Right renal cortex interstitium (tissue), 3 donors: Measurements from ENCODE around the gene IGSF21. TPM values are rescaled to one million over a fixed set of nuclear protein-coding genes. Genes with fewer than 3 reads are reported as not detected.
"Not testable (repeated sequence)": the region's sequence is repeated elsewhere in the genome, so short reads cannot be mapped to it uniquely, and the experiment has no call there.

Experiments
- DNase-seq, 3 donors: peaks; one replicate each; pipeline ENCODE4 v3.0.0-alpha.2; 2013; ENCODE audit warnings: low read depth in 3 of 3, low spot score in 2 of 3
- polyA plus RNA-seq, 3 donors: library from polyadenylated mRNA; unstranded; fragments of 120-200 nt; gene quantifications; one replicate each; pipeline ENCODE4 v1.2.1, GENCODE V29; 2013; ENCODE audit not compliant: insufficient read length in 3 of 3

Gene IGSF21
- polyA plus RNA-seq, 3 donors: 0.32 to 0.36 (median 0.34) TPM

GRCh38 chr1:18413541-18414305 is 306.1 kb downstream of the IGSF21 start:
- DNase-seq: no peak

- DNase-seq: no peak
Observed at GRCh38 chr1:18414321-18414720, 306.7 kb downstream of the IGSF21 start.

GRCh38 chr1:18414872-18415447 is 307.4 kb downstream of the IGSF21 start:
- no peak for DNase-seq

- DNase-seq: no peak
Observed at GRCh38 chr1:18415448-18416027, 307.9 kb downstream of the IGSF21 start.

GRCh38 chr1:18416126-18416525 is 308.5 kb downstream of the IGSF21 start:
- not testable (repeated sequence) for DNase-seq

- no peak for DNase-seq
Observed at GRCh38 chr1:18417316-18418269, 310.0 kb downstream of the IGSF21 start.

GRCh38 chr1:18419113-18419844 is 311.7 kb downstream of the IGSF21 start:
- no peak for DNase-seq

GRCh38 chr1:18419845-18420184 is 312.2 kb downstream of the IGSF21 start:
- DNase-seq: no peak

GRCh38 chr1:18422076-18422777 is 314.6 kb downstream of the IGSF21 start:
- no peak for DNase-seq

- no peak for DNase-seq
Observed at GRCh38 chr1:18422954-18423353, 315.4 kb downstream of the IGSF21 start.

- no peak for DNase-seq
Observed at GRCh38 chr1:18426580-18426979, 319.0 kb downstream of the IGSF21 start.
